Loucy (cell line): Measurements from ENCODE around the gene F2RL1.

Source experiments
- H2AFZ ChIP-seq: fragments of 200-600 bp; sonication (generic); 2 replicates; pipeline ENCODE4 v1.6.0; 2016; ENCODE audit warnings: antibody characterized with exemption, mild to moderate bottlenecking, low read length, moderate library complexity
- H3F3A ChIP-seq: fragments of 200-600 bp; 2 replicates; pipeline ENCODE4 v1.6.0; 2016; ENCODE audit warnings: antibody characterized with exemption, low read depth, mild to moderate bottlenecking
- H3K27me3 ChIP-seq: fragments of 200-600 bp; sonication (generic); 2 replicates; pipeline ENCODE4 v1.6.1; 2014; ENCODE audit warnings: low read length, mild to moderate bottlenecking; ENCODE audit not compliant: insufficient read depth, poor library complexity, severe bottlenecking
- H3K36me3 ChIP-seq: fragments of 200-600 bp; sonication (generic); 2 replicates; pipeline ENCODE4 v1.6.1; 2016; ENCODE audit warnings: low read length; ENCODE audit not compliant: insufficient read depth
- H3K4me1 ChIP-seq: fragments of 200-600 bp; sonication (generic); 2 replicates; pipeline ENCODE4 v1.5.1; 2014; ENCODE audit warnings: low read length, mild to moderate bottlenecking; ENCODE audit not compliant: insufficient read depth, poor library complexity, severe bottlenecking
- H3K4me2 ChIP-seq: fragments of 200-600 bp; sonication (generic); 2 replicates; pipeline ENCODE4 v1.6.0; 2014; ENCODE audit warnings: antibody characterized with exemption, low read length, low read depth, mild to moderate bottlenecking; ENCODE audit not compliant: poor library complexity, severe bottlenecking
- H3K4me3 ChIP-seq: fragments of 200-600 bp; sonication (generic); 2 replicates; pipeline ENCODE4 v1.5.1; 2014; ENCODE audit warnings: low read length, mild to moderate bottlenecking, mixed read lengths; ENCODE audit not compliant: poor library complexity, severe bottlenecking
- H3K79me2 ChIP-seq: fragments of 200-600 bp; sonication (generic); 2 replicates; pipeline ENCODE4 v1.6.1; 2014; ENCODE audit warnings: low read length; ENCODE audit not compliant: insufficient read depth
- H3K9ac ChIP-seq: fragments of 200-600 bp; sonication (generic); 2 replicates; pipeline ENCODE4 v1.6.0; 2014; ENCODE audit warnings: mild to moderate bottlenecking, low read depth, low read length, moderate library complexity; ENCODE audit not compliant: poor library complexity, severe bottlenecking
- H3K9me2 ChIP-seq: fragments of 200-600 bp; sonication (generic); replicated peaks from 2 replicates; pipeline ENCODE4 v1.6.1; 2016; ENCODE audit warnings: low read depth, low read length, mixed read lengths
- H3K9me3 ChIP-seq: fragments of 200-600 bp; sonication (generic); 2 replicates; pipeline ENCODE4 v1.6.1; 2014; ENCODE audit warnings: mild to moderate bottlenecking, antibody characterized with exemption, low read length, low read depth; ENCODE audit not compliant: insufficient read depth
- H4K20me1 ChIP-seq: fragments of 200-600 bp; sonication (generic); 2 replicates; pipeline ENCODE4 v1.6.0; 2014; ENCODE audit warnings: antibody characterized with exemption, low read length, mild to moderate bottlenecking; ENCODE audit not compliant: insufficient read depth, poor library complexity, severe bottlenecking
- CTCF ChIP-seq: fragments of 200-600 bp; sonication (generic); conservative IDR thresholded peaks from 2 replicates; pipeline ENCODE4 v1.5.1; 2014; ENCODE audit warnings: mild to moderate bottlenecking, antibody characterized with exemption, low read length
- EZH2phosphoT487 ChIP-seq: fragments of 200-600 bp; IDR thresholded peaks from 2 replicates; pipeline ENCODE4 v1.6.1; 2018; ENCODE audit warnings: antibody characterized with exemption, mild to moderate bottlenecking, moderate library complexity, borderline replicate concordance

Gene F2RL1

GRCh38 chr5:76849419-76850291, 30.8 kb downstream of the F2RL1 start, which contains the start of gene S100Z:
Gene S100Z (plus strand): TSS chr5:76850014. CDS start chr5:76875360, 25,346 bp downstream.
- Histone ChIP-seq H3K36me3 (no peaks in the 10 kb centered on the region), H3K9me2 (no peaks in the 10 kb centered on the region), H3K79me2 (peaks cover 27% of the 10 kb centered on the region), H3K4me1 (peaks cover 51% of the 10 kb centered on the region), H3K9me3 (peaks cover 5% of the 10 kb centered on the region; the same call in 1 of the 2 replicates), H3K9ac (peak within 1 kb of the TSS; percentile 76), H3K27me3 (no peaks in the 10 kb centered on the region), H4K20me1 (no peaks in the 10 kb centered on the region), H3F3A (peaks cover 11% of the 10 kb centered on the region; the same call in 1 of the 2 replicates), H2AFZ (no peak within 1 kb of the TSS), H3K4me3 (peak within 1 kb of the TSS; percentile 62), H3K4me2 (peak within 1 kb of the TSS; percentile 76)
- TF ChIP-seq EZH2phosphoT487 (no peak), CTCF (no peak; the same call in 1 of the 2 replicates)

GRCh38 chr5:76850543-76851145, 31.8 kb downstream of the F2RL1 start:
- no peaks in the 10 kb centered on the region for H4K20me1 ChIP-seq
- no peaks in the 10 kb centered on the region for H3K27me3 ChIP-seq
- H3K4me2 ChIP-seq: peak overlapping the region; percentile 76
- H3K9ac ChIP-seq: peak overlapping the region; percentile 76
- peaks cover 27% of the 10 kb centered on the region for H3K79me2 ChIP-seq
- TF ChIP-seq CTCF (no peak), EZH2phosphoT487 (no peak)
- H2AFZ ChIP-seq: no peak overlapping the region
- peak overlapping the region; percentile 62 for H3K4me3 ChIP-seq
- peaks cover 61% of the 10 kb centered on the region for H3K4me1 ChIP-seq
- peaks cover 5% of the 10 kb centered on the region; the same call in 1 of the 2 replicates for H3K9me3 ChIP-seq
- H3K36me3 ChIP-seq: no peaks in the 10 kb centered on the region
- peaks cover 11% of the 10 kb centered on the region; the same call in 1 of the 2 replicates for H3F3A ChIP-seq
- no peaks in the 10 kb centered on the region for H3K9me2 ChIP-seq

GRCh38 chr5:76851728-76852369, 33.0 kb downstream of the F2RL1 start:
- peaks cover 27% of the 10 kb centered on the region for H3K79me2 ChIP-seq
- H2AFZ ChIP-seq: no peak overlapping the region
- peaks cover 15% of the 10 kb centered on the region; the same call in 1 of the 2 replicates for H3F3A ChIP-seq
- no peaks in the 10 kb centered on the region for H4K20me1 ChIP-seq
- no peaks in the 10 kb centered on the region for H3K27me3 ChIP-seq
- no peaks in the 10 kb centered on the region for H3K9me2 ChIP-seq
- peak overlapping the region; percentile 76 for H3K4me2 ChIP-seq
- peak overlapping the region; percentile 62 for H3K4me3 ChIP-seq
- no peaks in the 10 kb centered on the region for H3K36me3 ChIP-seq
- peaks cover 5% of the 10 kb centered on the region; the same call in 1 of the 2 replicates for H3K9me3 ChIP-seq
- H3K9ac ChIP-seq: peak overlapping the region; percentile 76
- H3K4me1 ChIP-seq: peaks cover 72% of the 10 kb centered on the region
- TF ChIP-seq CTCF (no peak), EZH2phosphoT487 (no peak)
